K562 (cell line): ENCODE data around the gene PDCD1LG2. TPM values are rescaled to one million over a fixed set of nuclear protein-coding genes. Genes with fewer than 3 reads are reported as not detected.

ENCODE experiments used
- C11orf30 ChIP-seq: fragments of 450-650 bp; IDR thresholded peaks from 2 replicates; pipeline ENCODE4 v1.6.1; 2016; ENCODE audit warnings: low read depth, mild to moderate bottlenecking
- EHMT2 ChIP-seq: fragments of 450-650 bp; IDR thresholded peaks from 2 replicates; pipeline ENCODE4 v1.6.1; 2018; ENCODE audit warnings: antibody characterized with exemption
- FOXJ2 ChIP-seq: fragments of 200-800 bp; sonication (Bioruptor generic); IDR thresholded peaks from 2 replicates; pipeline ENCODE4 v1.6.1; 2016; ENCODE audit warnings: missing genetic modification characterization, missing compliant biosample characterization
- GATA2 ChIP-seq: sonication (generic); formaldehyde crosslinking; IDR thresholded peaks from 2 replicates; pipeline ENCODE4 v1.4.0; 2020; ENCODE audit warnings: mild to moderate bottlenecking, missing genetic modification reagents
- MAFK ChIP-seq: IDR thresholded peaks from 2 replicates; pipeline ENCODE4 v1.6.1; 2011; ENCODE audit warnings: low read length, improper control_type of control experiment
- NCOR1 ChIP-seq: fragments of 450-650 bp; IDR thresholded peaks from 2 replicates; pipeline ENCODE4 v1.6.1; 2016; ENCODE audit warnings: mild to moderate bottlenecking, moderate library complexity
- NFIC ChIP-seq: fragments of 450-650 bp; IDR thresholded peaks from 2 replicates; pipeline ENCODE4 v1.6.1; 2017; ENCODE audit warnings: mild to moderate bottlenecking, inconsistent platforms
- NR2C2 ChIP-seq, 2 experiments: fragments of 200-800 bp in 1 of 2; sonication (Bioruptor generic) in 1 of 2; sonication (generic) in 1 of 2; formaldehyde crosslinking in 1 of 2; IDR thresholded peaks; 2 replicates each; pipeline versions ENCODE4 v1.6.1 to v1.8.0; 2016 to 2022; ENCODE audit warnings: mild to moderate bottlenecking in 1 of 2, missing compliant biosample characterization in 1 of 2, missing genetic modification characterization in 1 of 2, missing genetic modification reagents in 1 of 2
- PHB2 ChIP-seq: fragments of 450-650 bp; IDR thresholded peaks from 2 replicates; pipeline ENCODE4 v1.6.1; 2017; ENCODE audit warnings: low read depth
- PYGO2 ChIP-seq: fragments of 450-650 bp; IDR thresholded peaks from 2 replicates; pipeline ENCODE4 v1.6.1; 2016; ENCODE audit warnings: mild to moderate bottlenecking, missing genetic modification characterization, moderate library complexity, missing compliant biosample characterization
- STAT5A ChIP-seq: IDR thresholded peaks from 2 replicates; pipeline ENCODE4 v1.6.1; 2012; ENCODE audit warnings: low read length, inconsistent platforms, borderline replicate concordance
- ZBTB17 ChIP-seq: fragments of 450-650 bp; formaldehyde crosslinking; IDR thresholded peaks from 2 replicates; pipeline ENCODE4 v1.4.0; 2020; ENCODE audit warnings: mild to moderate bottlenecking
- ZNF134 ChIP-seq: fragments of 250-450 bp; sonication (Bioruptor Pico); conservative IDR thresholded peaks from 2 replicates; pipeline ENCODE4 v1.4.0; 2020
- ZNF316 ChIP-seq: fragments of 450-650 bp; IDR thresholded peaks from 2 replicates; pipeline ENCODE4 v1.6.1; 2016
- polyA plus RNA-seq, 8 experiments: library from polyadenylated mRNA; depleted of rRNA in 4 of 8; stranded (reverse) in 5 of 8; unstranded in 3 of 8; fragments of >200 nt; fragmentation: Nextera tagmentation in 2 of 8; fragmentation: Illumina TruSeq in 1 of 8; extraction: Ambion mirVana in 2 of 8; extraction: Trizol in 1 of 8; gene quantifications; 2 replicates each; pipeline versions ENCODE4 v1.2.1 to v1.2.3, GENCODE V29; 2011 to 2014; ENCODE audit warnings: inconsistent platforms in 1 of 8, missing spikeins in 1 of 8
- total RNA-seq, 7 experiments: library from RNA; depleted of rRNA in 6 of 7; stranded (reverse); fragments of >200 nt in 6 of 7; fragmentation: Illumina TruSeq in 2 of 7; extraction: Trizol in 2 of 7; gene quantifications; 2 replicates each; pipeline versions ENCODE4 v1.2.1 to v1.2.3, GENCODE V29; 2011 to 2021; ENCODE audit warnings: low replicate concordance in 1 of 7
- TF ChIP-seq, protein P1 (sequence below), 2 experiments: IDR thresholded peaks in 1 of 2; conservative IDR thresholded peaks in 1 of 2; 2 replicates each; pipeline ENCODE4 v1.6.1; 2016; ENCODE audit warnings: low read depth in 2 of 2, mild to moderate bottlenecking in 1 of 2, missing compliant biosample characterization in 1 of 2, missing genetic modification characterization in 1 of 2, moderate library complexity in 1 of 2
- TF ChIP-seq, protein P2 (sequence below): fragments of 250-450 bp; sonication (Bioruptor Pico); IDR thresholded peaks from 2 replicates; pipeline ENCODE4 v1.4.0; 2020
- TF ChIP-seq, protein P3 (sequence below), 2 experiments: fragments of 450-650 bp in 1 of 2; sonication (generic) in 1 of 2; formaldehyde crosslinking in 1 of 2; IDR thresholded peaks in 1 of 2; conservative IDR thresholded peaks in 1 of 2; 2 replicates each; pipeline versions ENCODE4 v1.6.1 to v1.8.1; 2016 to 2023; ENCODE audit warnings: mild to moderate bottlenecking in 2 of 2, moderate library complexity in 2 of 2, inconsistent platforms in 1 of 2, missing genetic modification reagents in 1 of 2
- TF ChIP-seq, protein P4 (sequence below): fragments of 450-650 bp; IDR thresholded peaks from 2 replicates; pipeline ENCODE4 v1.6.1; 2016; ENCODE audit warnings: mild to moderate bottlenecking

Gene PDCD1LG2
- total and polyA plus RNA-seq, 9 of the 15 experiments (the other 6 are each of a cell fraction or from before 2014, with no cell fraction given), result not detected

DNA sequence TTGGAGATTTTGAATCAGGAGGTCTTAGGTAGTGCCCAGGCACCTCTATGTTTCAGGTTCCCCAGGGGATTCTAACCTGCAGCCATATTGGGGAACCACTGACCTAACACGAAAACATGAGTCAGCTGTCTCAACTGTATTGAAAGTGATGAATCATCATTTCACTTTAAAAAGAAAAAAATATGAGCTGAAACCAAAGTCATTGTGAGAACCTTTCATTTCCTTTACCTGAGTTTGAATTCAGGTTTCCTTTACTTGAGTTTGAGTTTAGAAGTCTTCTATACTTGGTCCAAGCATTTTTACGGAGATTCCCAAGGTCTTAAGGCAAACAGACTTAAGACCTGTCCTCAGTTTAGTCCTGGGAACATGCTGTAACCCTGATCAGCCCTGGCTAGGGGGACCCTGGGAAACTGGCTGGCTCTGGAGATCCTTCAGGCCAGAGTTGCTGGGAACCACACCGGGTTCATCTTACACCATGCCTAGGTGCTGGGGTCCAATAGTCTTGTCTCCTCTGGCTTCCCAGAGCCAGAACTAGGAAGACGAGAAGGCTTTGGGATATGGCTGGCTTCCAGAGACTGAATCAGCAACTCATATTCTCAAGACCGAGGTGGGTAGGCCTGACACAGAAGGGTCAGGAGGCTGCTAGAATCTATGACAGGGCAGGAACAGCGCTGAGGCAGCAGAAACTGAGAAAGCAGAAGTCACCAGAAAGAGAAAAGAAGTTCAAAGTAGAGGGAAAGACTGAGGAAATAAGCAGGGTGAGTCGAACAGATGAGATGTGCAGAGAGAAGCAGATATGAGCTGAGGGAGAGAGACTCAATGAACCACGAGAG, 16.4 kb upstream of the PDCD1LG2 start (continued):
- TF ChIP-seq, protein P1, sequence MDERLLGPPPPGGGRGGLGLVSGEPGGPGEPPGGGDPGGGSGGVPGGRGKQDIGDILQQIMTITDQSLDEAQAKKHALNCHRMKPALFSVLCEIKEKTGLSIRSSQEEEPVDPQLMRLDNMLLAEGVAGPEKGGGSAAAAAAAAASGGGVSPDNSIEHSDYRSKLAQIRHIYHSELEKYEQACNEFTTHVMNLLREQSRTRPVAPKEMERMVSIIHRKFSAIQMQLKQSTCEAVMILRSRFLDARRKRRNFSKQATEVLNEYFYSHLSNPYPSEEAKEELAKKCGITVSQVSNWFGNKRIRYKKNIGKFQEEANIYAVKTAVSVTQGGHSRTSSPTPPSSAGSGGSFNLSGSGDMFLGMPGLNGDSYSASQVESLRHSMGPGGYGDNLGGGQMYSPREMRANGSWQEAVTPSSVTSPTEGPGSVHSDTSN (CRISPR knock-in tag; IDR thresholded peaks at IDR 0.05; ENCODE audit: low read depth), result no peak
- TF ChIP-seq, protein P1 (tag; conservative IDR thresholded peaks at IDR 0.05; ENCODE audit: low read depth), result 0 out of 2 replicates have a peak, but pooled peaks have one; percentile 48
- TF ChIP-seq NFIC, result peak; percentile 58
- no peak for TF ChIP-seq NR2C2 (CRISPR knock-in tag; IDR thresholded peaks at IDR 0.05)
- peak; percentile 77 for TF ChIP-seq NR2C2 (tag; IDR thresholded peaks at IDR 0.05)
- TF ChIP-seq ZBTB17 (CRISPR knock-in tag), result no peak
- TF ChIP-seq EHMT2, result peak; percentile 73
- peak; percentile 99 for TF ChIP-seq C11orf30
- TF ChIP-seq ZNF134 (CRISPR knock-in tag), result 0 out of 2 replicates have a peak, but pooled peaks have one; percentile 10
- peak; percentile 100 for TF ChIP-seq ZNF316
- peak; percentile 98 for TF ChIP-seq MAFK
- no peak for TF ChIP-seq GATA2 (CRISPR knock-in tag)
- no peak for TF ChIP-seq FOXJ2 (tag)
- no peak for TF ChIP-seq STAT5A
- no peak for TF ChIP-seq PHB2
- TF ChIP-seq, protein P2, sequence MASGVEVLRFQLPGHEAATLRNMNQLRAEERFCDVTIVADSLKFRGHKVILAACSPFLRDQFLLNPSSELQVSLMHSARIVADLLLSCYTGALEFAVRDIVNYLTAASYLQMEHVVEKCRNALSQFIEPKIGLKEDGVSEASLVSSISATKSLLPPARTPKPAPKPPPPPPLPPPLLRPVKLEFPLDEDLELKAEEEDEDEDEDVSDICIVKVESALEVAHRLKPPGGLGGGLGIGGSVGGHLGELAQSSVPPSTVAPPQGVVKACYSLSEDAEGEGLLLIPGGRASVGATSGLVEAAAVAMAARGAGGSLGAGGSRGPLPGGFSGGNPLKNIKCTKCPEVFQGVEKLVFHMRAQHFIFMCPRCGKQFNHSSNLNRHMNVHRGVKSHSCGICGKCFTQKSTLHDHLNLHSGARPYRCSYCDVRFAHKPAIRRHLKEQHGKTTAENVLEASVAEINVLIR, result 0 out of 2 replicates have a peak, but pooled peaks have one; percentile 26
- TF ChIP-seq PYGO2 (tag), result peak; percentile 80; the same call in 1 of the 2 replicates
- TF ChIP-seq, protein P3, sequence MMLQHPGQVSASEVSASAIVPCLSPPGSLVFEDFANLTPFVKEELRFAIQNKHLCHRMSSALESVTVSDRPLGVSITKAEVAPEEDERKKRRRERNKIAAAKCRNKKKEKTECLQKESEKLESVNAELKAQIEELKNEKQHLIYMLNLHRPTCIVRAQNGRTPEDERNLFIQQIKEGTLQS (IDR thresholded peaks at IDR 0.05), result peak; percentile 83
- TF ChIP-seq, protein P3 (CRISPR knock-in tag; conservative IDR thresholded peaks at IDR 0.05), result no peak
- no peak for TF ChIP-seq NCOR1
- TF ChIP-seq, protein P4, sequence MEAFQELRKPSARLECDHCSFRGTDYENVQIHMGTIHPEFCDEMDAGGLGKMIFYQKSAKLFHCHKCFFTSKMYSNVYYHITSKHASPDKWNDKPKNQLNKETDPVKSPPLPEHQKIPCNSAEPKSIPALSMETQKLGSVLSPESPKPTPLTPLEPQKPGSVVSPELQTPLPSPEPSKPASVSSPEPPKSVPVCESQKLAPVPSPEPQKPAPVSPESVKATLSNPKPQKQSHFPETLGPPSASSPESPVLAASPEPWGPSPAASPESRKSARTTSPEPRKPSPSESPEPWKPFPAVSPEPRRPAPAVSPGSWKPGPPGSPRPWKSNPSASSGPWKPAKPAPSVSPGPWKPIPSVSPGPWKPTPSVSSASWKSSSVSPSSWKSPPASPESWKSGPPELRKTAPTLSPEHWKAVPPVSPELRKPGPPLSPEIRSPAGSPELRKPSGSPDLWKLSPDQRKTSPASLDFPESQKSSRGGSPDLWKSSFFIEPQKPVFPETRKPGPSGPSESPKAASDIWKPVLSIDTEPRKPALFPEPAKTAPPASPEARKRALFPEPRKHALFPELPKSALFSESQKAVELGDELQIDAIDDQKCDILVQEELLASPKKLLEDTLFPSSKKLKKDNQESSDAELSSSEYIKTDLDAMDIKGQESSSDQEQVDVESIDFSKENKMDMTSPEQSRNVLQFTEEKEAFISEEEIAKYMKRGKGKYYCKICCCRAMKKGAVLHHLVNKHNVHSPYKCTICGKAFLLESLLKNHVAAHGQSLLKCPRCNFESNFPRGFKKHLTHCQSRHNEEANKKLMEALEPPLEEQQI, result no peak
